ENCODE data around the gene RABEP2.
"Not testable (repeated sequence)": the region's sequence is repeated elsewhere in the genome, so short reads cannot be mapped to it uniquely, and the experiment has no call there.

RABEP2 gene

DNA sequence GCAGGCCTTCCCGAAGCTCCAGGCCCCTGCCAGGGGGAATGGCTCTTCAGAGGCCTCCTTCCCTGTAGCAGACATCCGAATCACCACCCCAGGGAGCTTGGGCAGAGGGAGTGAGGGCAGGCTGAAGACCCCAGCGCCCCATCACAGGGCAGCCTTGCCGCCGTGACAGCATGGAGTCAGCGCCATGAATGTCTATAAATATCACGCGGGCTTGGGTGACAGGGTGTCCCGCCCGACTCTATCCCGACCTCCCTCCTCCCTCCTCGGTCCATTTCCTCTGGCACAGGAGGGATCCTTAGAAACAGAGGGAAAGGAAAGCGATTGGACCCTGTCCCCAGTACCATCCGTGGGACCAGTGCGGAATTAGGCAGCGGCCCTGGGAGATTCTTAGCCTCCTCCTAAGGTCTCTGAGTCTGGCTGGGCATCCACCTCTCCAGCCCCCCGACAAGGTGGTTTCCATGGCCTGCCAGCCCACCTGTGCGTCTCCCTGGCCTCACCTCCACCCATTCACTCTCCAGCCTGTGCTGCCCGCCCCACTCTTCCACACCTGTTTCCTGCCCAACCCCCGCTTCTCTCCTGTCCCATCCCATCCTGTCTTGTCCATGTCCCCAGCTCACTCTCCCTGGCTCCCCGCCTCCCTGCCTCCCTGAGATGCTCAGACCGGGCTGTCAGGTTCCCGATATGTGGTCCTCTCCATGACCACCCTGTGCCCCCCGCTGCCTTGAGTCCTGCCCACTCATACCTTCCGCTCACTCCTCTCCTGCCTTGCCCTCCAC, 41.6 kb downstream of the RABEP2 start:
- no peak for TF ChIP-seq ZFX (IDR thresholded peaks at IDR 0.05; ENCODE audit: borderline replicate concordance)
- TF ChIP-seq, protein P1, sequence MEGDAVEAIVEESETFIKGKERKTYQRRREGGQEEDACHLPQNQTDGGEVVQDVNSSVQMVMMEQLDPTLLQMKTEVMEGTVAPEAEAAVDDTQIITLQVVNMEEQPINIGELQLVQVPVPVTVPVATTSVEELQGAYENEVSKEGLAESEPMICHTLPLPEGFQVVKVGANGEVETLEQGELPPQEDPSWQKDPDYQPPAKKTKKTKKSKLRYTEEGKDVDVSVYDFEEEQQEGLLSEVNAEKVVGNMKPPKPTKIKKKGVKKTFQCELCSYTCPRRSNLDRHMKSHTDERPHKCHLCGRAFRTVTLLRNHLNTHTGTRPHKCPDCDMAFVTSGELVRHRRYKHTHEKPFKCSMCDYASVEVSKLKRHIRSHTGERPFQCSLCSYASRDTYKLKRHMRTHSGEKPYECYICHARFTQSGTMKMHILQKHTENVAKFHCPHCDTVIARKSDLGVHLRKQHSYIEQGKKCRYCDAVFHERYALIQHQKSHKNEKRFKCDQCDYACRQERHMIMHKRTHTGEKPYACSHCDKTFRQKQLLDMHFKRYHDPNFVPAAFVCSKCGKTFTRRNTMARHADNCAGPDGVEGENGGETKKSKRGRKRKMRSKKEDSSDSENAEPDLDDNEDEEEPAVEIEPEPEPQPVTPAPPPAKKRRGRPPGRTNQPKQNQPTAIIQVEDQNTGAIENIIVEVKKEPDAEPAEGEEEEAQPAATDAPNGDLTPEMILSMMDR (IDR thresholded peaks at IDR 0.05): no peak
- no peak overlapping the region for H3K27ac ChIP-seq

DNA sequence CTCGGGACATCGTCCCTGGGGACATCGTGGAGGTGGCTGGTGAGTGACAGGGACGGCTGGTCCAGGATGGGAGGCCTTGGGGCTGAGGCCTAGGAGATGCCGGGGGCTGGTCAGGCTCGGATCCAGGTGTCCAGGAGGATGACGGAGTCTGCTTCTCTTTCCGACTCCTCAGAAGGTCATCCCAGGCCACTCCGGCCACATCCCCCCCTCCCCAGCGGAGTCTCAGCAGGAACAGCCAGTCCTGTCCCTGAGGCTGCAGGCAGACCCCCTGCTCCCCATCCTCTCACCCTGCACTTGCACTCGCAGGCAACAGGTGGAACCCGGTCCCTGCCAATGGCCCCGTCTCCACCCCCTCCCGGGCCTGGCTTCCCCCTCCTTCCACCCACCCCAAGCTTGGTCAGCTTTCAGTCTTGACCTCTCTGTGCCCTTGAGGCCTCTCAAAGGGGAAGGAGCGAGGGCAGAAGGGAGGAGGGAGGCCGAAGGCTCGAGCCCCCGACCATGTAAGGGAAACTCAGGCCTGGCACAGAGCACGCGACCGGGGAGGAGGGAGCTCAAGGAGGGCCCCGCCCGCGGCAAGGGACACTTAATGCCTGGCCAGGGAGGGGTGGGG, 42.4 kb downstream of the RABEP2 start:
- TF ChIP-seq, protein P1 (IDR thresholded peaks at IDR 0.05): no peak
- no peak for TF ChIP-seq ZFX (IDR thresholded peaks at IDR 0.05; ENCODE audit: borderline replicate concordance)

DNA sequence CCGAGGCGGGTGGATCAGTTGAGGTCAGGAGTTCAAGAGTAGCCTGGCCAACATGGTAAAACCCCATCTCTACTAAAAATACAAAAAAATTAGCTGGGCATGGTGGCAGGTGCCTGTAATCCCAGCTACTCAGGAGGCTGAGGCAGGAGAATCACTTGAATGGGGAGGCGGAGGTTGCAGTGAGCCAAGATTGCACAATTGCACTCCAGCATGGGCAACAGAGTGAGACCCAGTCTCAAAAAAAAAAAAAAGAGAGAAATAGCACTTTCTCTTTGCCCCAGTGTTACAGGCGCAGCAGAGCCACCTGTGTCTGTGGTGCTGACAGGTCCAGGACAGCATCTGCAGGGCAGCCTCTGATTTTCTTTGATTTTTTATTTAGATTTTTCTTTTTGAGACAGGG, 43.5 kb downstream of the RABEP2 start:
- not testable (repeated sequence) for H3K27ac ChIP-seq

More for the DNA sequence above, 42.4 kb downstream of the RABEP2 start:
- no peak overlapping the region for H3K27ac ChIP-seq

DNA sequence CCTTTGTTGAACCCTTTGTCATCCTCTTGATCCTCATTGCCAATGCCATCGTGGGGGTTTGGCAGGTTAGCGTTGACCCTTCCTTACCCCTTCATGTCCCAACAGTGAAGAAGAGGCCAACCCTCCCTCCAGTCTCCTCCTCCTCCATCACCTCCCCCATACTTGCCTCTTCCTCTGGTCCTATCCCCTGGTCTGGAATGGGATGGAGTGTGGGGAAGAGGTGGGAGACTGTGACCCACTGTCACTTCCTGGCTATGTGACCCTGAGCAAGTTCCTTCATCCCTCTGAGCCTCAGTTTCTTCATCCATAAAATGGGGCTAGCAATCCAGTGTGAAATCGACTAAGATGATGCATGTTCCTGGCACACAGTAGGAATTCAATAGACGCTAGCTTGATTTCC, 44.1 kb downstream of the RABEP2 start:
- H3K27ac ChIP-seq: no peak overlapping the region
- TF ChIP-seq, protein P1 (IDR thresholded peaks at IDR 0.05): no peak
- TF ChIP-seq ZFX (IDR thresholded peaks at IDR 0.05; ENCODE audit: borderline replicate concordance): no peak

DNA sequence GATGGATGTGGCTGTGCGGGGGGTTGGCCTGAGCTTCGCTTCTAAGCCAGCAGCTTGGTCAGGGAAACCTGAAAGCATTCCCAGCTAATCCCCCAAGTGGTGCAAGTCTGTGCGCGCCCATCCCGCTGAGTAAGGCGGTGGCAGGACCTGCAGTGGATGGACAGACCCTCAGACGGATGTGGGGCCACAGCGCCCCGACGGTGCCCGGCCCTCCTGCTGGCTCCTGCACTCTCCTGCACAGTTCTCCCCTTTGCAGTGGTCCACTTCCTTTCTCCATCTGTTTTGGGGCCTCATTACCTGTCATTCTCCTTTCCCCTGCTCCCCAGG, 44.5 kb downstream of the RABEP2 start:
- peak overlapping the region; percentile 66 for H3K27ac ChIP-seq
- TF ChIP-seq ZFX (IDR thresholded peaks at IDR 0.05; ENCODE audit: borderline replicate concordance): no peak
- TF ChIP-seq, protein P1 (IDR thresholded peaks at IDR 0.05): no peak

DNA sequence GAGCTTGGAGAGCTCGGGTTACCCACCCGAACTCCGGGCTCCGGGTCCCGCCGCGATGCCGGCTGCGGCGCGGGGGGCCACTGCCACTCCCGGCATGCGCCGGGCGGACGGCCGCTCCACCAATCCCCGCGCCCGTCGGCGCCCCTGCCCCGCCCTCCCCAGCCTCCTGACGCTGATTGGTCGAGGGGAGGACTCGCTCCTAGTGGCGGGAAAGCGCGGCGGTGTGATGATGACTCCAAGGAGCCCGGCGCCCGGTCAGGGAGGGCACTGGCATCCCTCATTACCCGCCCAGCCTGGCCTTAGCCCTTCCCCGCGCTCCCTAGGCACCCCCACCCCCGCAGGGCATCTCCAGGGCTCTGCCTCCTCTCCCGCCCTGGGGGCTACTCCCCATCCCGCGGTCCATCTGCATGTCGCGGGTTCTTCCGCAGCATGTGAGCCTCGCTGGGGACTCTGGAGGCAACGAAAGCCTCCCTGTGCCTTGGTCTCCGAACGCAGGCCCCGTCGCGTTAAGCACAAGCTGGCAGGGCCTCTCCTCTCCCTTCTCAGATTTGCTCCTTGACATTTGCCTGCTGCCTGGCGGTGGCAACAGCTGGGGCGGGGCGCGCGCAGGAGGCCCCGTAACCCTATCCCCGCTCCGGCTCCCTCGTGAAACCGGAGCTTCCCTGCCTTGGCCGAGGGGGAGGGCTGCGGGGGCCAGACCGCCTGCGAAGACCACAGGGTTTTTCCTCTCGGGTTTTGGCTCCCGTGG, 45.0 kb downstream of the RABEP2 start:
- H3K27ac ChIP-seq: peak overlapping the region; percentile 66
- TF ChIP-seq, protein P1 (IDR thresholded peaks at IDR 0.05): no peak
- TF ChIP-seq ZFX (IDR thresholded peaks at IDR 0.05; ENCODE audit: borderline replicate concordance): no peak

DNA sequence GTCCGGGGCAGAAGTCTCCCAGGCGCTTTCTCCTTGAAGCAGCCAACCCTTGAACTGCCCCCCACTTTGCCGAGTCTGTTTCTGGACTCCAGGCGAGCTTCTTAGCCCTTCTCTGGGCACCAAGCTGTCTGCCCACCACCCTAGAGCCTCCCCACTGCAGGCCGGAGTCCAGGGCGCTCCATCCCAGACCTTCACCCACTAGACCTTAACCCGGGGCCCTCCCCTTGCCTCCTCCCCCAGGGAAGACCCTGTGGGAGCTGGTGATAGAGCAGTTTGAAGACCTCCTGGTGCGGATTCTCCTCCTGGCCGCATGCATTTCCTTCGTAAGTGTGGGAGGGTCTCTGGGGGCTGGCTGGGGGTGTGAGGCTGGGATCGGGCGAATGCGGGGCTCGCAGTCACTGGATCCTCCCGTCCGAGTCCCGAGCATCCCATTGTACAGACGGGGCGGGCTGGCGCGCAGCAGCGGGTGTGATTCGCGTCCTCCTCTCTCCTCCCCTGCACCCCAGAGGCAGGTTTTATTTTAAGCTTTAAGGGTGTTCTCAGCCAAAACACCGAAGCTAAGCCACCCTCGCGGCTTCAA, 45.7 kb downstream of the RABEP2 start:
- no peak for TF ChIP-seq ZFX (IDR thresholded peaks at IDR 0.05; ENCODE audit: borderline replicate concordance)
- TF ChIP-seq, protein P1 (IDR thresholded peaks at IDR 0.05): no peak
- peak overlapping the region; percentile 66 for H3K27ac ChIP-seq
